Astrocyte of the spinal cord (primary cell): ENCODE data around the gene CD164L2.
A peak's percentile ranks its signal among the peaks of the same experiment; 100 is the strongest.

Source experiments
- DNase-seq: peaks from one replicate; pipeline ENCODE4 v3.0.0; 2011; ENCODE audit warnings: low read depth, low spot score
- H3K4me3 ChIP-seq: 2 replicates; pipeline ENCODE4 v1.5.1; 2011; ENCODE audit warnings: low read depth, mild to moderate bottlenecking, low read length, moderate library complexity
- in situ Hi-C: cut with HindIII; loops from 2 replicates; pipeline ENCODE4 v1.10.0; 2017; ENCODE audit warnings: low sequenced_read_pairs
- TF ChIP-seq, protein P1 (sequence below): IDR thresholded peaks from 2 replicates; pipeline ENCODE4 v1.5.1; 2012; ENCODE audit warnings: low read depth, mild to moderate bottlenecking, low read length, inconsistent platforms

Gene CD164L2

GRCh38 chr1:27353166-27353565 is 30.0 kb downstream of the CD164L2 start:
- TF ChIP-seq, protein P1, sequence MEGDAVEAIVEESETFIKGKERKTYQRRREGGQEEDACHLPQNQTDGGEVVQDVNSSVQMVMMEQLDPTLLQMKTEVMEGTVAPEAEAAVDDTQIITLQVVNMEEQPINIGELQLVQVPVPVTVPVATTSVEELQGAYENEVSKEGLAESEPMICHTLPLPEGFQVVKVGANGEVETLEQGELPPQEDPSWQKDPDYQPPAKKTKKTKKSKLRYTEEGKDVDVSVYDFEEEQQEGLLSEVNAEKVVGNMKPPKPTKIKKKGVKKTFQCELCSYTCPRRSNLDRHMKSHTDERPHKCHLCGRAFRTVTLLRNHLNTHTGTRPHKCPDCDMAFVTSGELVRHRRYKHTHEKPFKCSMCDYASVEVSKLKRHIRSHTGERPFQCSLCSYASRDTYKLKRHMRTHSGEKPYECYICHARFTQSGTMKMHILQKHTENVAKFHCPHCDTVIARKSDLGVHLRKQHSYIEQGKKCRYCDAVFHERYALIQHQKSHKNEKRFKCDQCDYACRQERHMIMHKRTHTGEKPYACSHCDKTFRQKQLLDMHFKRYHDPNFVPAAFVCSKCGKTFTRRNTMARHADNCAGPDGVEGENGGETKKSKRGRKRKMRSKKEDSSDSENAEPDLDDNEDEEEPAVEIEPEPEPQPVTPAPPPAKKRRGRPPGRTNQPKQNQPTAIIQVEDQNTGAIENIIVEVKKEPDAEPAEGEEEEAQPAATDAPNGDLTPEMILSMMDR: no peak
- in situ Hi-C loops: no loop called here
- no peak for DNase-seq
- H3K4me3 ChIP-seq: no peak overlapping the region

DNA sequence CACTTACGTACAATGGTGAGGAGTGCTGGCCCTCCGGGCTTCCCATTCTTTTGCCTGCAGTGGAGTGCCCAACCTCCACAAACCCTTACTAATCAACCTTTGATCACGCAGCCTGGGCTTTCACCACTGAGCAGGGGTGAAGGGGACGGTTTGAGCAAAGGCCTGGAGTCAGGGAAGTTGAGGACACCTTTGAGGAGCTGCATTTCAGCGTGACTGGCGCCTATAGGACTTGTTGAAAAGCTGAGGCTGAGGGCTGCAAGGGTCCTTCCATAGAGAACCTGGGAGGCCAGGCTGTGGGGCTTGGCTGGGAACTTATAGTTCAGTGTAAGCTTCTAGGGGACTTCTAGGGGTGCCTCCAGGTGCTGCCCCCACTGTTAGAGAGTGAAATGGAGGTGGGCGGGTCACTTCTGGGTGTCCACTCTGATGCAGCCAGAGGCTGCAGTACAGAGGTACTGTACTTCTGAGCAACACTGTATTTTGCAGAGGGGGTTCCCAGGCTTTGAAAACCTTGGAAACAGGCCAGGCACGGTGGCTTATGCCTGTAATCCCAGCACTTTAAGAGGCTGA is 31.5 kb downstream of the CD164L2 start:
- no peak for DNase-seq
- TF ChIP-seq, protein P1: no peak
- H3K4me3 ChIP-seq: no peak overlapping the region
- in situ Hi-C loops: no loop called here

DNA sequence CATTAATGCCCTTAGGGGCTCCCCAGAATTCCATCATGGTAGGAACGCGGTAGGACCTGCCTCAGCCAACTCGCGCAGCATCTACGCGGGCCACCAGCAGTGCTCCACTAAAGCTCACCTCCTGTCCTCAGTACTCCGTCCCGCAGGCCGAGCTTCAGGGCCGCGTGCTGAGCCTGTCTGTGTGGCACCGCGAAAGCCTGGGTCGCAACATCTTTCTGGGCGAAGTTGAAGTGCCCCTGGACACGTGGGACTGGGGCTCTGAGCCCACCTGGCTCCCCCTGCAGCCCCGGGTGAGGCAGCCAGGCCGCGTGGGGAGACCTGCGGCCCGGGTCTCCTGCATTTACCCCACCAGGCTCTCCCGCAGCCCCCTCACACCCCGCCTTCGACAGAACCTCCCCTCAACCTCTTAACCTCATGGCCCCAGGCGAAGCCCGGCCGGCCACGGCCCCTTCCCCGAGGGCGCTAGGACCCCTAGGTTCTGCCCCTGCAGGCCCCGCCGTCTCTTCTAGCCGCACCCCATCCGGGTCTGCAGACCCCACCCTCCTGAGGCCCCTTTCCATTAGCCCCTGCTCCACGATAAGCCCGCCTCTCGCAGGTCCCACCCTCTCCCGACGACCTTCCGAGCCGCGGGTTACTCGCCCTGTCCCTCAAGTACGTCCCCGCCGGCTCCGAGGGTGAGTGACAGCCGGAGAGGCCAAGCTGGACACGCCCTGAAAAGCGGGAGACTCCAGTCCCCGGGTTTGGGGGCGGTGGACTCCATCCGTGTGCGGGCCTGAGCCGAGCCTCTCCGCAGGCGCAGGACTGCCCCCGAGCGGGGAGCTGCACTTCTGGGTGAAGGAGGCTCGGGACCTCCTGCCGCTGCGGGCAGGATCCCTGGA is 32.2 kb downstream of the CD164L2 start:
- in situ Hi-C loops: no loop called here
- TF ChIP-seq, protein P1: peak; percentile 13
- H3K4me3 ChIP-seq: no peak overlapping the region
- peak; percentile 11 for DNase-seq

DNA sequence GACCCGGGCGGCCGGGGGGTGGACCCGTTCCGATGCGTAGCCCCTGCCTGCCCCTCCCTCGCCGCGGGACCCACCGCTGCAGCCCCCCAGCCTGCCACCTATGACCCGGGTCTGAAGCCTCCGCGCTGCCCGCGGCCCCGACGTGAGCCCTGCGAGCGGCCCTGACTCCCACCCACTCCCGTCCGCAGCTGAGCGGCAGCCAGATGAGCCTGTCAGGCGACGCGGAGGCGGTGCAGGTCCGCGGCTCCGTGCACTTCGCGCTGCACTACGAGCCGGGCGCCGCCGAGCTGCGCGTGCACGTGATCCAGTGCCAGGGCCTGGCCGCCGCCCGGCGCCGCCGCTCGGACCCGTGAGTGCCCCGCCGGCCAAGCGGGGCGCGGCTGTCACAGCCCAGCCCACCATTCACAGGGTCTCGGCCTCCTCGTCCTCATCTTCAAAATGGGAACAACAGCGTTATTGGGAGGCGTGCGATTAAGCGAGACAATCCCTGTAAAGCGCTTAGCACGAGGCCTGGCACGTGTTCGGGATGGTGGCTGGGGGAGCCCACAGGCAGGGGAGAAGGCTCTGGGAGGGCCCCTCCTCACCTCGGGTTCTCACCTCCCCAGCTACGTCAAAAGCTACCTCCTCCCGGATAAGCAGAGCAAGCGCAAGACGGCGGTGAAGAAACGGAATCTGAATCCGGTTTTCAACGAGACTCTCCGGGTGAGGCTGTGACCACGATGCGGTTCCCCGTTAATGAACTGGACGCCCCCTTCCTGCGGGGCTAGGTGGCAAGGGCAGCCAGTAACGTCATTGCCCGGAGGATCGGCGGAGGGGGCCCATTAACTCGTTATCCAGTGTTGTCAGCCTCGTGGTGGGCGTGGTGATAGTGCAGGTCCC is 33.1 kb downstream of the CD164L2 start:
- peak overlapping the region; percentile 24 for H3K4me3 ChIP-seq
- in situ Hi-C loops: no loop called here
- TF ChIP-seq, protein P1: no peak
- peak; percentile 59 for DNase-seq

DNA sequence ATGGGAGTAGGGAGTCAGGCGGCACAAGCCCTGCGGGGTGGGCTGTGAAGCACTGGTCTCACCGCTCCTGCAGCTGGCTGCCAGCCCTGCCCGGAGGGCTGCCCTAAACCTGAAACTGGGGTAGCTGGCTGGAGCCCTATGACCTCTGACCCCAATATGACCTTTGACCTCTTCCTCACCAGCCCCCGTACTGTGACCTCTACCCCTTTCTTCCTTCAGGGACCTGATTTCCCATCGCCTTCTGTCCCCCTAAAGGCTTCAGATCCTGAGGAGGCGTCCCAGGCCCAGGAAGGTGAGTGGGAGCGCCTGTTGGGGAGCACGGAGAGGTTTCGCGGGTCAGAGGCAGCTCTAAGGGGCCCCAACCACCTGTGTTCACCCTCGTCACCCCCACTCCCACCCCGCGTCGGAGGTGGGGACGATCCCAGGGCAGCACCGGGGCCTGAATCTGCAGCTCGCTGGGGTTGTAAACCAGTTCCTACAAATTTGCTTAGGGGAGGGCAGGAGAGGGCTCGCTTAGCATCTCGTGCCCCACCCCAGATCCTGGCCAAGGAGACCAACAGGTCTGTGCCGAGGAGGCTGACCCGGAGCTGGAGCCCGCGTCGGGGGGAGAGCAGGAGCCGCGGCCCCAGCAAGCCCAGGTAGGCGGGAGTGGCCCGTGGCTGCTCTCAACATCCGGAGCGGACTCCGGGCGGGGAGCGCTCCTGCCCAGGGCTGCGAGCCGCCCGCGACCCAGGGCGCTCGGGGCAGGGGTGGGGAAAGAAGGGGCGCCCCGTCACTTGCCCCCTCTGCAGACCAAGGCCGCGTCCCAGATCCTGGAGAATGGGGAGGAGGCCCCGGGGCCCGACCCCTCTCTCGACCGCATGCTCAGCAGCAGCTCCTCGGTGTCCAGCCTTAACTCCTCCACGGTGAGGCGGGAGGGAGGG is 34.0 kb downstream of the CD164L2 start:
- DNase-seq: peak; percentile 41
- in situ Hi-C loops: no loop called here
- TF ChIP-seq, protein P1: no peak
- H3K4me3 ChIP-seq: peak overlapping the region; percentile 24
